ENCODE results near the gene ALDH3B1.
A peak's percentile ranks its signal among the peaks of the same experiment; 100 is the strongest.

The ALDH3B1 gene

DNA sequence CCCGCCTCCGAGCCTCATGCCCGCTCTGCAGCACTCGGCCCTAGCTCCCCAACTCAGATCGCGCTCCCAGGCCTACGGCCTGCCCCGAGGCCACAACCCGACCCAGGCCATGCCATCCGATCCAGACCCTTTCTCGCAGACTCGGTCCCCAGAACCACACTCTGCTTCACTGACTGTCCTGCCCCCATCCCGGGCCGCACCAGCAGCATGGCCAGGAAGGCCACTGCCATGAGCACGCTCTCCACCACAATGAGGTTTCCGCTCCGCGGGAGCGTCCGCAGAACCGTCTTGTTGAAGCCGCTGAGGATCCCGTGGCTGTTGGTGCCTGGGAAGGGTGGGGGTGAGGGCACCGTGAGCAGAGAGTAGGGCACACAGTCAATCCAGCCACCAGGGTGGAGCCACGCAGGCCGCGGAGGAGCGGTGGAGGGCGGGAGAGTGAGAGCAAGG, 12.6 kb upstream of the ALDH3B1 start:
- DNase-seq = no peak

DNA sequence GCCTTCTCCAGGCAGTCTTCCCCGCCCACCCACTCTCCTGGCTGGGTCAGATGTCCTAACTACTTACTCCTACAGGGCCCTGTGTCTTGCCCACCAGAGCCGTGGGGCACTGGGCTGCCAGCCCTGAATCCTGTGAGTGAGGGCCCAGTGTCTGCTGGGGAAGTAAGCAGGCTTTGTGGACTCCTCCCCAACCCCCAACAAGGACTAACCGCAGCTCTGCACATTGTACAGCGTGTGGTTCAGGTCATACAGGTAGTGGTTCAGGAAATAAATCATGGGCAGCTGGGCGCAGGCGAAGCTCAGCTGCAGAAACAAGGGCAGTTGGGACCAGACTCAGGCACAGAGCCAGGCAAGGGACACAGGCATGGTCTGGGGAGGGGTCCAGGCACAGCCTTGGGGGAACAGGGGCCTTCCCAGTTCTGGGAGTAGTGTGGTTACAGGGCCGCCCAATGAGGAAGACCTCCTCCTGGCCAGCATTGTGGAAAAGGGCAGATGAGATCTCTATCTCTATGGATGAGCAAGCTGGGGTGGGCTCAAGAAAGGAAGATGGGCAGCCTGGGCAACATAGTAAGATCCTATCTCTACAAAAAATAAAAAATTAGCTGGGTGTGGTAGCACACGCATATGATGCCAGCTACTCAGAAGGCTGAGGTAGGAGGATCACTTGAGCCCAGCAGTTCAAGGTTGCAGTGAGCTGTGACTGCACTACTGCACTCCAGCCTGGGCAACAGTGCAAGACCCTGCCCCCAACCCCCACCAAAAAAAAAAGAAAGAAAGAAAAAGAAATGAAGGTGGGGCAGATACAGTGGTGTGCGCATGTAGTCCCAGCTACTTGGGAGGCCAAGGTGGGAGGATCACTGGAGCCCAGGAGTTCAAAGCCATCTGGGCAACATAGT, 11.7 kb upstream of the ALDH3B1 start:
- no peak for DNase-seq

DNA sequence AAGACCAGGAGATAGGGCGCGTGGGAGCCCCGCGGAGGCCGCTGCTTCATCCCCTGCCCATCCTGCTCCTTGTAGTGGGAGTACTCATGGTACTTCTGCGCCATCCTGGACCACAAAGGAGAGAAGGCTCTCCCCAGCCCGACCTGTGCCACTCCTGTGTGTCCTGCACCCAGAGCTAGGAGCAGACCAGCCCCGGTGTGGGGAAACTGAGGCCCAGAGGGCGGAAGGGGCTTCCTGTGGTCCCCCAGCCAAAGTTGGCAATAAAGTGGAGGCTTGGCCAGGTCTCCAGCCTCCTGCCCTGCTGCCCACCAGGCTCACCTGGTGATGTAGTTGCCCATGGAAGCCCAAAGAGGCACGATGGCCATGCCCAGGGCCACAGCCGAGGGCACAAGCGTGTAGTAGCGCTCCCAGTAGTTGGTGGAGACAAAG, 10.9 kb upstream of the ALDH3B1 start:
- DNase-seq = no peak

DNA sequence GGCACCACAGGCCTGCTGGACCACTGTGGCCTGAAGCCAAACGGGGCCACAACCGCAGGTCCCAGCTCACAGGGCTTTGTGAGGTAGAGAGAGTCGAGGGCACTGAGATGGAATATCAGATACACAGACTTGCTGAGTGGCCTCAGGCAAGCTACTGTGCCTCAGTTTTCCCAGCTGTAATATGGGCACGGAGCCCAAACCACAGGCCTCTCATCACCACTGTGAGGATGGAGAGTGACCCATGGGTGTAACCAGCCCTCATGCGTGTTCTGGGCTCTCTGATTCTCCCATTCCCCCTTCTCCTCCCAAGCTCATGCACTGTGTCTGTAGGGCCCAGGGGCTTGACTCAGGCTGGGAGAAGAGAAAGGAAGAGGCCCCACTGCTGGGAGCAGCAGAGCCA, 10.4 kb upstream of the ALDH3B1 start:
- no peak for DNase-seq

DNA sequence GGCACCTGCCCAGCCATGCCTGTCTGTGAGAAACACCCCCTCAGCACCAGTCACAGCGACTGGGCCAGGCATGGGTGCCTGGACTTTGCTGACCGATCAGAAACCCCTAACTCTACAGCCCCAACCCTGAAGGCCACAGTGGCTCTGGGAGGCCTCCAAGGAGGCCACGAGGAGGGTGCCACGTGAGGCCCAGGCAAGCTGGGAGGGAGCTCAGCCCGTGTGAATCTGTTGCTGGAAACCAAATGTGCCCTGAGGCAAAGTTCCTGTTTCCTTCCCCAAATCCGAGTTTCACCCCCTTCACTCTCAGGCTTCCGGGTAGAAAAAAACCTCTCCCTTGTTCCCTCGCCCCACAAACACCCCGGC, 7.6 kb upstream of the ALDH3B1 start:
- no peak for DNase-seq

DNA sequence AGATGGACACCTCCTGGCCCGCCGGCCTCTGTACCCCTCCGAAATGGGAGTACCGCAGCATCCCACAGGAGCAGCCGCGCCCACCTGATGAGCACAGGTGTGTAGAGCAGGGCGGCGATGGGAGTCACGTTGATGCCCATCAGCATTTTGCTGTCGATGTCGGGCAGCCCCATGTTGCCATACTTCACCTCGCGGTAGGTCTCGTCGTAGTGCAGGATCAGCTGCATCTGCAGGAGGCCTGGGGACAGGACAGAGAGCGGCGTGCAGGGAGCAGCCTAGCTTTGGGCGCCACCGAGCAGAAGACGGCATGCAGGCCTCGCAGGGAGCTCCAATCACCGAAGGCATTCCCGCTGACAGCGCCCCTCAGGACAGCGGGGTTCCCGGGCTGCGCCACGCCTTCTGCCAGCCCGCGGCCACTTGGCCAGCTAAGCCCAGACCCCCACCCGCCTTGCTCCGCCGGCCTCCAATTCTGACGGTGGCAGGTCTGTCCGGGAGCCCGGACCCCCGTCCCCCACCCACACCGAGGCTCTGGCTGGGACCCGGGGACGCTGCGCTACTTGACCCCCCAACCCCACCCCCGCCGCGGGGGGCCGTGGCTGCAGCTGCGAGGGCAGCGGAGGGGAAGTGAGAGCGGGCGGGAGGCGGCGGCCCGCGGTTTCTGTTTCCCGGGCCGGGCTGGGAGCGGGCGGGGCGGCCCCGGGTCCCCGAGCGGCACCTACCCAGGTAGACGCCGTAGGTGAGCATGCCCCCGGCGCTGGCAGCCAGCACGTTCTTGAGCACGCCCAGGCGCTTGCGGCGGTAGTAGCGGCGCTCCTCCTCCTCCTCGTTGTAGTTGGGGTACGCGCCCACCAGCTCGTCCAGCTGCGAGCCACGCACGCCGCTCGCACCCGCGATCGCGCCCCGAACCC, 6.9 kb upstream of the ALDH3B1 start:
- no peak for DNase-seq

DNA sequence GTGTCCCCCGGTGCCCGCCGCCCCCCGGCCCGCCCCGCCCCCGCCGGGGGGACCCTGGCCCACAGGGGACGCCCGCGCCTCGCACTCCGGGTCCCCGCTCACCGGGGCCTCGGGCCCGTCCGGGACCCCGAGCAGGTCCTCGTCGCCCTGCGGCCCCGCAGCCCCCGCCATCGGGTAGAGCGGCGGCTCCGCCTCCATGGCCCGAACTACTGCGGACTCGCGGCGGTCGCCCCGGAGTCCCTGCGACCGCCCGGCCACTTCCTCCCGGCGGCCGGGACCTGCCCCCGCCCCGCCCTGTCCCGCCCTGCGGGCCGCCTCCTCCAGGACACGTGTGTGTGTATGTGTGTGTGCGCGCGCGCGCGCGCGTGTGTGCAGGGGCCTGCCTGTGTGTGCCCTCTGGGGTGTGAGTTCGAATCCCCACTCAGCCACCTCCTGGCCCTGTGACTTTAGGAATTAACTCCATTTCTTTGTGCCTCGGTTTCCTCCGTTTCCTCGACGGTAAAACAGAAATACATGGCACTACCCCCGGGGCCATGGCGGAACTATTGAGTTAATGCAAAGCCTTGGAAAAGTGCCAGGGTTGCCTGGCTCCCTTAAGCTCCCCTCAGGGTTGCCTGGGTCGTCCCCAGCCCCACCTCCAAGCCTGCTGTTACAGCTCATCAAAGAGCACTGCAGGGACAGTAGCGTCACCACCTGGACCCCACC, 6.1 kb upstream of the ALDH3B1 start, which contains the start of gene UNC93B1:
UNC93B1 (minus strand) TSS at position 252 of the 705 bp plus-strand sequence; CDS start at position 198, 54 bp downstream.
- DNase-seq = peak; percentile 74

DNA sequence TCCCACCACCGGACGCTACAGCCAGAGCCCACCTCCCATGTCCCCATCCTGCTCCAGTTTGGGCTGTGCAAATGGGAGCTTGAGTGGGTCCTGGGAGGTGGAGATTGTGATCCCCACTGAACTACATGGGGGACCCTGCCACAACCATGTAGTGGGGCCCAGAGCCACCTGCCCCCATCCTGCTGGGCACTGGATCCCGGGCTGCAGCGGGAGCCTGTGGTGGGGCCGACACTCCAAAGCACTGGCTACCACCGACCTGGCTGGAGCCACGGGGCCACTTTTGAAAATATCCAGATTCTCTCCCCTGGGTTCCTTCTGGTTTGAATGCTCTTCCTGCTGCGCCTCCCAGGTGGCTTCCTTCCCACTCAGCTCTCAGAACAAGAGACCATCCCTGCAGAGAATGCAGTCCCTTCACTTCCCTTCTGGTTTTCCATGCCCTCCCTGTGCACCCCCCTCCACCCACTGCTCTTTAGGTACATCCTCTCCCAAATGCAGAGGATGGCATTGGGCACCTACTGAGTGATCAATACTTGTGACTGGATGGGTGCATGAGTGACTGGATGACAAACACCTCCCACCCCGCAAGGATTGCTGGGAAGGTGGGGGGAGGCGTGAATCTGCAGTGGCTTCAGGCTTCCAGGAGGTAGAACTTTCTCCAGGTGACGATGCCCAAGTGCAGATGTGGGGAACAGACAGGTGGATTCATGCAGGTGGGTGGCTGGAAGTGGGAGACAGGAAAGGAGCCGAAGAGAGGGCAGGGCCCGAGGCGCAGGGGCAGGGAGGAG, 5.4 kb upstream of the ALDH3B1 start:
- no peak for DNase-seq

DNA sequence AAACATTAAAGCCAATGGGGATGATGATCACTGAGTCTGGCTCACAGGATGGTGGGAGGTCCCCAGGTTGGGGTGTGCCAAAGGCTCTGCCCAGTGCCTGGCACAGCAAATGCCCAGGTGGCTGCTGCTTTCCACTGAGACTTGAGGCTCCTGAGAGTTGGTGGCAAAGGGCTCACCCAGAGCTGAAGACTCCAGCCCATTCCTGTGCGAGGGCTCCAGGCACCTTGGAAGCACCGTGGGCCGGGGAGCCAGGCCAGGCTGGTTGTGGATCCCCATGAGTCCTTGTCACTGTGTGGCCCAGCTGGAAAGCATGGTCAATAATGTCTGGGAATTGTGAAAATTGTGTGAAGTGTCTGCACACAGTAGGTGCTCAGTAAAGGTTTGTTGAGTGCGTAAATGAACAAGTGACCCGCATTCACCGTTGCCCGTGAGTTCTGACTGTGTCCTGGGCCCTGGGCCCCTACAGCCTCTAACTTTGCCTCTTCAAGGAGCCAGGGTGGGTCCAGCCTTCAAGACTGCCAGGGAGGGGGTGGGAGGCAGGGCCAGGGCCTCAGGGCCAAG, 3.4 kb upstream of the ALDH3B1 start:
- no peak for DNase-seq

DNA sequence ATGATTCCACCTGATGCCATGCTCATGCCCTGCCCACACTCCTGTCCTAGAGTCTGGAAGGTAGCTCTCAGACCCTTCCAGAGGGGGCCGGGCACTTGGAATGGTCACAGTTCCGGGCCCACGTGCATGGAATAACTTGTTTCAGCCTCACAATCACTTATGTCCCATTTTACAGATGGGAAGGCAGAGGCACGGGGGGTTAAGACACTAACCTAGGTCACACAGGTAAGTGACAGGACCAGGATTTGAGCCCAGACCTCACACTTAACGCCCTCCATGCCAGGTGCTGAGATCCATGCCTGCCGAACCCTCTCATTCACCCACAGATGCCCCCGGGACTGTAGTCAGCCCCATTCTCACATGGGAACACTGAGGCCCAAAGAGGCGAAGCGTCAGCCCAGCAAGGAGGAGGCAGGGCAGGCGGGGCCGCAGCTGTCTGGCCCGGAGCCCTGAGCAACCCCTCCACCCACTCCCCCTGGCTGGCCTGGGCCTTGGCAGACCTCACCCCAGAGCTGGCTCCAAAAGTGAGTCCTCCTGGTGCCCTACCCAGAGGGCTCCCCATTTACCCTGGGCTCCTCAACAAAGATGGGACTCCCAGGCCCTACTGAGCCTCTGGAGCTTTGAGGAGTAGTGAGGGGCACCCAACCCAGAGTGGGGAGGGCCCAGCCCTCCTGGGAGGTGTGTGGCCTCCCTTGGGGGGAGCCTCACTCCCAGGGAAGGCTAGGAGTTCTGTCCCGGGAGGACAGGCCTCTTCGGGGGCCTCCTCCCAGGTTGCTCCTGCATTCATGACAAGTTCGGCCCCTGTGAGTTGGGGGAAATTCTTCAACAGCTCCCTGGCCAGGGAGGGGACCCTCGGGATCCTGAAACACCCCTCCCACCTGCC, 2.4 kb upstream of the ALDH3B1 start:
- no peak for DNase-seq

DNA sequence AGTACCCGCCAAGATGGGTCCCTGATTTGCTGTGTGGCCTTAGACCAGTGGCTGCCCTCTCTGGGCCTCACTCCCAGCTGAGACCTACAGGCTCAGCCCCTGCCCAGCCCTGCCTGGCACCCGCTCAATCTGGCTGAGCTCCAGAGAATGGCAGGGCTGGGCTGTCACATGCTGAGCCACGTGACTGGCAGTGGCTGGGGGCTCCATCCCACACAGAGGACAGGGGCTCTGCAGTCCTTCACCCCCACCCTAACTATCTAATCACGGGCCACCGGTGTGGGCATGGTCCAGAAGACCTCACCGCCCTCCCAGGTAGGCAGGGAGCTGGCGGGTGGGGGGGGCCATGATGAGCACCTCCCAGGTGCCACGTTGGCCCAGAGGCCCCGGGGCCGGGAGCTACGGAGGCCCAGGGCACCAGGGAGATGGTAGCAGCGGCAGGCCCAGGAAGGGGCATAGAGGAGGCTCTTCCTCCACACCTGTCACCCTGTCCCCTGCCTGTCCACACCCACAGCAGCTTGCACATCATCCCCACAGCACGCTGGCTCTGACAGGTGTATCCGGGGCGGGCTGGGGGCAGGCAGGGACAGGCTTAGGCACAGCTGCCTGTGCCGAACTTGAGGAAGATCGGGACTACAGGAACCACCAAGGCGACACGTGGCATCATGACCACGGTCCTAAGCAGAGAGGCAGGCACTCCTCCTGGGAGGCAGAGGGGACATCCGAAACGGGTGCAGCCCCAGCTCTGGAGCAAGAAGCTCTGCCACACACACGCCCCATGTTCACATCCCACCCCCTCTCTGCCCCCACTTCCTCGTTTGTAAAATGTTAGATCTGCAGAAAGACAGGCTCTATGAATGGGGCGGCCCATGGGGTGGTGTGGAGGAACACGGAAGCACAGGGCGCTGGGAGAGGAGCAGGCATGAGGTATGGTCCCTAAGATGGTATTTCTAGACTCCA, 1.5 kb upstream of the ALDH3B1 start:
- no peak for DNase-seq

DNA sequence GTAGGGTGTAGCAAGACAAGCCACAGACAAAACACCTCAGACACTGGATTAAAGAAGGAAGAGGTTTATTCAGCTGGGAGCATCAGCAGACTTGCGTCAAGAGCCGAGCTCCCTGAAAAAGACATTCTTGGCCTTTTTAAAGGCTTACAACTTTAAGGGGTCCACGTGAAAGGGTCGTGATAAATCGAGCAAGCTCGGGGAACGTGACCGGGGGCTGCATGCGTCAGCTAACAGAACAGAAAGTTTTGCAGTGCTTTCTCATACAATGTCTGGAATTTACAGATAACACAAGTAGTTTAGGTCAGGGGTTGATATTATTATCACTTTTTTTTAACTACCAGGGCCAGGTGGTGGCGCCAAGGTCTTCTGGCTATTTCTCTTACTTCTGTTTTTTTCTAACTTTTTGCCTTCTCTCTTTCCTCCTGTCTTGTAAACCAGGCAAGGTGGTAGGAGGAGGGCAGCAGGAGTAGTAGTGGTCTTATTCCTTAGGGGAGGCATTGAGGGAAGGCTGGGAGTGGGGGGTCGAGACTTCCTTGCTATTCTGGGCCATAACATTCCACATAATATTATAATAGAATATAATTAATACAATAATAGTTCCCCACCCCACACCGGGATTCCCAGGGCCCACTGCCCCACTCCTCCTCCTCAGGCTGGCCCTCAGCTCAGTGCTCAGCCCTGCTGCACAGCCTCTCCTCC, 587 bp upstream of the ALDH3B1 start:
- DNase-seq = peak; percentile 42

DNA sequence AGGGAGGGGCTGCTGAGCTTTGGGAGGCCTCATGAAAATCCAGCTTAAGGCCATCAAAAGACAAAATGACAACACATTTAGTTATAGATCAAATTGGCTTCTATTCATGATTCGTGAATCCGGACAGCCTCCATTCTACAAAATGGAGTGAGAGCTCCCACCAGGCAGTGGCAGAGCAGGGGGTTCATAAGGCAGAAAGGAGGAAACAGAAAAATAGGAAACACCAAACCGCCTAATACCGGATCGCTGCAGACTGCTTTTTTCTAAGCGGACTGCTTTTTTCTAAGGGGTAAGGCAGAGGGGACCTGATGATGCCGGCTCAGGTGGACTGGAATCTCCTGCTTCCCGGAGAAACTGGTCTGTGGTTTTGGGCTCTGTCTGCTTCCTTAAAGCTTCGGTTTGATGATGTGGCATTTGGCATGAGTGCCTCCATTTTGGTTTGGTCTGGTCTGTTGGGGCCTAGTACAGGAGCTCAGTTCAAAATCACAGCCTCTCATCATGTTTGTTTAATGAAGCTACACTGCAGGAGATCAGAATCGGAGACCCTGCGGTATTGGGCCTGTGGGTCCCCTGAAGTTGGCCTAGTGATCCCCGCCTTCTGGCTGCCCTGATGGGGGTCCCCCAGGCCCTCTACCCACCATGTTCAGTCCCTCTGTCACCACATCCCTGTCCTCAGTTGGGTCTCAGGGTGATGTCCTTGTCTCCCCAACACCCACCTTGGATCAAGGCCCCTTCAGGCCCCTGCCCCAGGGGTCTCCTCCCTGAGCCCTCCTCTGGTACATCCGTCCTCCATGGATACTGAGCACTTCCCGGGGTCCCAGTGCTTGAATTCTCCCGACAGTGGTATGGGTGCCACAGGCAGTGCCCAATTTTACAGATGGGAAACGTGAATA, 1.2 kb downstream of the ALDH3B1 start:
- no peak for DNase-seq

DNA sequence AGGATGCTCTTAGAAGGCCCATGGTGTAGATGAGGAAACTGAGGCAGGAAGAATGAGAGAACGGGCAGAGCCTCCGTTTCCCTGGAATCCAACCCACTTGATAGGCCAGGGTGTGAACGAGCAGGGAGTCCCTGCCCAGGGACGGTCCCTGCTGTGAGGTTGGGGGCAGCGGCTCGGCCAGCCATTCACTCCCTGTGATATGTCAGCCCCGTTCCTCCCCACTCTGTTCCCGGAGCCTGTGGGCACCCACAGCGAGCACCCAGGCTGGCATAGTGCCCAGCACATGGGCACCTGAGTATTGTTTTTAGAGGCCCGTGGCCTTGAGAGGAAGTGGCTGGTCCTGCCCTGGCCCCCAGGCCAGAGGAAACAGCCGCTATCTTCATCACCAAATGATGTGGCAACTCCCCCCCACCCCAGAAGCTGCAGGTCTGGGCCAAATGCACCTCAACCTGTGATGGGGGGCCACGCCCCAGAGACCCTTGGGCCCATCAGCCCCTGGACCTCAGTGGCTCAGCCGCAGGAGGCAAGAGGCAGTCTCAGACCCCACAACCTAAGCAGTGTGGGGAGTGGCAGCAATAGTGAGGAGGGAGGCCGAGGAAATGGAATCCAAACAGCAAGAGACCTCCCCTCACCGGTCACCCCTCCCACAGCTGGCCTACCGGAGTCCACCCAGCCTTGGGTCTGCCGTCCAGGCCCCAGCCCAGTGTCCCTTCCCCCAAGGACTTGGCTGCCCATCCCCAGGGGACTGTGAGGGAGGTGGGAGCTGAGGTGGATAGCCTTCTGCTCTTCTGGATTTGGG, 2.1 kb downstream of the ALDH3B1 start:
- no peak for DNase-seq

DNA sequence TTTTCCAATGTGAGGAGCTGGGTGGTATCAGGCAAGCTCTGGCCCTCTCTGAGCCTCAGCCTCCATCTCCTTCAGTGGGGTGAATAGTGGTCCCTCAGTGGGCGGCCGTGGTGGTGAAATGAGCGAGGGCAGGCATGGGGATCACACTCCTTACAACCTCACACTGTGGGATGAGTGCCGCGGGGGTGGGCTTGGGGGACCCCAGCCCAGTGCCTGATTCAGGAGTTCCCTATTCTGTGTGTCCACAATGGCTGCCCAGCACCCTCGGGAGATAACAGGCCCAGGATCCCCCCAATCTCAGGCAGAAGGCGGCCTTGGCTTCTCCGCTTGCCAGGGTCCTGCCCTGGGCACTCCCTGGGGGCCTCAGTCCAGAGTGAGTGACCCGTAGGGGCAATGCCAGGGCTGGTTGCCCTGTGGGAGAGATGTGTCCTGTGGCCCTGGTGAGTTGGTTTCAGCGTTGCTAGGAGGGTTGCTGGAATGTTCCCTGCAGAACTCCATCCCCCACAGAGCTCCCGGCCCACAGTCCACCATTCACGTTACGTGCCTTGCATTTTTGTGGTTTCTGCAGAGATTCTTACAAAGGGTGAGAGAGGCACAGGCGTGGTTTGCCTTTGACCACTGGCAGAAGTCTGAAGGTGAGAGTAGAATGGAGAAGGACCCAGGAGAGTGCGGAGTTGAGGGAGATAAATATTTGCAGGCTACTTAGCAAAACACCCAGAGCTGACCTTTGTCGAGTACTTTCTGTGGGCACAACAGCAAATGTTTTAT, 2.9 kb downstream of the ALDH3B1 start:
- peak; percentile 94 for DNase-seq

DNA sequence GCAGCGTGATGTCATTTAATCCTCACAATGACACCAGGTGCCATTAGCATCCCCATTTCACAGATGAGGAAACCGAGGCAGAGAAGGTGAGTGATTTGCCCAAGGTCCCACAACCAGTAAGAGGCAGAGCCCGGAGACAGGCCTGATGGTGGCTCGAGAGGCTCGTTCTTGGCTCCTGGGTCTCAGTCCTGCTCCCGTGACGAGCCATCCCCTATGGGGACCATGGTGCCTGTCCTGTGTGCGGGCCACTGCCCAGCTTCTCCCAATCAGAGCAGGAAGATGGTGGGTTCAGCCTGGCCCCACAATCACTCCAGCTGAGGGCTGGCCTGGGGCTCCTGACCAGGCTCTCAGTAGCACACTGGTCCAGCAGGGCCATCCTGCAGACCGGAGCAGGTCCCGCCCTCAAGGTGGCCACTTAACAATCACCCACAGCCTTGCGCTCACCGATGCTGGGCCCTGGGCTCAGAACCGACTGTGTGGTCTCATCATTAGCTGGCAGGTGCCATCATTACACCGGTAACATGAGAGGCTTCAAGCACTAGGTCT, 3.6 kb downstream of the ALDH3B1 start:
- no peak for DNase-seq
